ENCODE results near the gene LCN15. TPM values are rescaled to one million over a fixed set of nuclear protein-coding genes. Genes with fewer than 3 reads are reported as not detected.
"Not testable (repeated sequence)": the region's sequence is repeated elsewhere in the genome, so short reads cannot be mapped to it uniquely, and the experiment has no call there.

Gene LCN15
- total RNA-seq, 1 donor from 2014 or later, result 0.46 TPM

GRCh38 chr9:136796775-136797347 lies 32.5 kb upstream of the LCN15 start:
- intact Hi-C loops (cut with DNase I), result not testable (repeated sequence)

GRCh38 chr9:136796238-136796774 lies 32.0 kb upstream of the LCN15 start, which contains the start of gene CCDC183:
TSS of gene CCDC183 (plus strand) at chr9:136796338. CDS start at chr9:136796398, 60 bp downstream.
- DNase-seq (ENCODE audit: missing footprints) (no peak), ATAC-seq (no peak)
- intact Hi-C loops (cut with DNase I), result no loop called here

More at GRCh38 chr9:136796775-136797347, 32.5 kb upstream of the LCN15 start:
- not testable (repeated sequence) for ATAC-seq; DNase-seq (ENCODE audit: missing footprints)

- no peak for ATAC-seq
- intact Hi-C loops (cut with DNase I), result loop anchor here (5.0 kb wide), 1 partner anchor 427 kb away; the partner anchor contains the start of gene RNF208
- no peak for DNase-seq (ENCODE audit: missing footprints)
Measured at GRCh38 chr9:136795000-136795348, 30.7 kb upstream of the LCN15 start.

- intact Hi-C loops (cut with DNase I), result loop anchor here (5.0 kb wide), 1 partner anchor 428 kb away; the partner anchor contains the start of gene RNF208
- ATAC-seq, result no peak
- DNase-seq (ENCODE audit: missing footprints), result no peak
Measured at GRCh38 chr9:136794281-136794999, 30.1 kb upstream of the LCN15 start.

DNA sequence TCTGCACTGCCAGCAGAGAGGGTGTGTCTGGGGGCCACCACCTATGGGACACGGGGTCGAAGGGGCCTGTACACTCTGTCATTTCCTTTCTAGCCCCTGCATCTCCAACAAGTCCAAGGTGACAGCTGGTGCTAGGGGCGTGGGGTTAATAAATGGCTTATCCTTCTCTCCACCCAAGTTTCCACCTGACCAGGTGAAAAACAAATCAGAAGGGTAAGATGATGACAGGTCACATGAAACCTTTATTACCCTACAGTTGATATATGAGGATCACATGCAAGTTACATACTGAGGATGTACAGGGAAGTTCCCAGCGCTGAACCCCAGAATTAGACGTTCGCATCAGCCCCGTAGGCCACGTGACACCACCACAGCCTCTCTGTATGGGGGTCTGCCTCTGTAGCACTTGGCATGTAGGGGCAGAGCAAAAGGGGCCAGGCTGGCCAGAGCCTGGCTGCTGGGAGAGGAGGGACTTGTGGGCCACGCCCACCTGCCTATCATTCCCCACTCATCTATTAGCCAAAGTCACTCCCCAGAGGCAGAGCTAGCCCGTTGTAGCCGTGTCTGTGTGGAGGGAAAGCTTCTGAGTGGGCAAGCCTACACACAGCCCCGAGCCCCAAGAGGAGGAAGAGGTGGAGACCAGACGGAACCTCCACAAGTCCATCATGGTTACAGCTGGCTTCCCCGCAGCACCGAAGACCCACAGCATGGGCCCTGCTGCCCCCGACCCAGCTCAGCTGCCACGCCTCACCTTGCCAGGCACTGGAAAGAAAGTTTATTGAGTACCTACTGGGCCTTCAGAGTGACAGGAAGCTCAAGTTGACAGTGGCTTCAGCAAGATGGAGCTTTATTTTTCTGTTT lies 29.0 kb upstream of the LCN15 start:
- DNase-seq (ENCODE audit: missing footprints) (no peak), ATAC-seq (no peak)
- intact Hi-C loops (cut with DNase I), result loop anchor here (5.0 kb wide), 1 partner anchor 429 kb away; the partner anchor contains the start of gene RNF208

- intact Hi-C loops (cut with DNase I), result loop anchor here (5.0 kb wide), 1 partner anchor 430 kb away; the partner anchor contains the start of gene RNF208
- ATAC-seq (no peak), DNase-seq (ENCODE audit: missing footprints) (no peak)
Measured at GRCh38 chr9:136792321-136793085, 28.2 kb upstream of the LCN15 start.

- ATAC-seq (no peak), DNase-seq (ENCODE audit: missing footprints) (no peak)
- intact Hi-C loops (cut with DNase I), result loop anchor here (1.0 to 5.0 kb wide), 4 partner anchors 16 to 431 kb away; partner anchors contain the start of genes C8G, FBXW5, PHPT1 and RABL6
Measured at GRCh38 chr9:136791516-136792276, 27.4 kb upstream of the LCN15 start.

GRCh38 chr9:136790640-136791515 lies 26.6 kb upstream of the LCN15 start, which contains the start of gene TMEM141:
TSS of gene TMEM141 (plus strand) at chr9:136791344. CDS start at chr9:136791371, 27 bp downstream.
- ATAC-seq (peak; percentile 96), DNase-seq (ENCODE audit: missing footprints) (peak; percentile 100)
- intact Hi-C loops (cut with DNase I), result loop anchor here (1.0 to 5.0 kb wide), 4 partner anchors 16 to 431 kb away; partner anchors contain the start of genes C8G, FBXW5, PHPT1 and RABL6

DNA sequence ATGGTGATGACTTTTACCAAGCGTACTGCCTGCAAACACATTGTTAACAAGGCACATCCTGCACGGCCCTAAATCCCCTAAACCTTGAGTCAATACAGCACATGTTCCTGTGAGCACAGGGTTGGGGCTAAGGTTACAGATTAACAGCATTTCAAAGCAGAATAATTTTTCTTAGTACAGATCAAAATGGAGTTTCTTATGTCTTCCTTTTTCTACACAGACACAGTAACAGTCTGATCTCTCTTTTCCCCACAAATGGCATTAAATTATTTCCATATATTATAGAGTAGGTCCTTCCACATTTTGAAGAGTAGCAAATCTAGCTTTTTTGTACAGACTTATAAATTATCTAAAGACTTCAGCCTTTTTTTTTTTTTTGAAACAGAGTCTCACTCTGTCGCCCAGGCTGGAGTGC lies 25.2 kb upstream of the LCN15 start:
- DNase-seq (ENCODE audit: missing footprints) (no peak), ATAC-seq (no peak)
- intact Hi-C loops (cut with DNase I), result loop anchor here (10.0 kb wide), 1 partner anchor 275 kb away; no protein-coding TSS in a partner anchor

DNA sequence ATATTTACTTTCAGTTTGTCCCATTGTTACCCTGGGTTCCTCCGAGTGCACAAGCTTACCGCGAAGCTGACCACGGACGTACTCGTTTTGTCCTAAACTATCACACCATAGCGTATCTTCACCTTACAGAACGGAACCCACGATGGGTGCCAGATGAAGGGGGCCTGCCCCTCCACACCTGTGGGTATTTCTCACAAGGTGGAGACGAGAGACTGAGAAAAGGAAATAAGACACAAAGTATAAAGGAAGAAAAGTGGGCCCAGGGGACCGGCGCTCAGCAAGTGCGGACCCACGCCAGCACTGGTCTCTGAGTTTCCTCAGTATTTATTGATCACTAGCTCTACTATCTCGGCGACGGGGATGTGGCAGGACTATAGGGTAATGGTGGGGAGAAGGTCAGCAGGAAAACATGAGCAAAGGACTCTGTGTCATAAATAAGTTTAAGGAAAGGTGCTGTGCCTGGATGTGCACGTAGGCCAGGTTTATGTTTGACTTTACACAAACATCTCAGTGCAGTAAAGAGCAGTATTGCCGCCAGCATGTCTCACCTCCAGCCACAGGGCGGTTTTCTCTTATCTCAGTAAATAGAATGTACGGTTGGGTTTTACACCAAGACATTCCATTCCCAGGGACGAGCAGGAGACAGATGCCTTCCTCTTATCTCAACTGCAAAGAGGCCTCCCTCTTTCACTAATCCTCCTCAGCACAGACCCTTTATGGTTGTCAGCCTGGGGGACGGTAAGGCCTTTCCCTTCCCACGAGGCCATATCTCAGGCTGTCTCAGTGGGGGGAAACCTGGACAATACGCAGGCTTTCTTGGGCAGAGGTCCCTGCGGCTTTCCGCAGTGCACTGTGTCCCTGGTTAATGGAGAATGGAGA lies 24.6 kb upstream of the LCN15 start:
- intact Hi-C loops (cut with DNase I), result loop anchor here (10.0 kb wide), 1 partner anchor 276 kb away; no protein-coding TSS in a partner anchor
- ATAC-seq; DNase-seq (ENCODE audit: missing footprints): not testable (repeated sequence)

GRCh38 chr9:136787690-136788400 lies 23.5 kb upstream of the LCN15 start:
- ATAC-seq (no peak), DNase-seq (ENCODE audit: missing footprints) (peak; percentile 86)
- intact Hi-C loops (cut with DNase I), result loop anchor here (2.0 to 10.0 kb wide), 2 partner anchors 247 to 277 kb away; no protein-coding TSS in a partner anchor

DNA sequence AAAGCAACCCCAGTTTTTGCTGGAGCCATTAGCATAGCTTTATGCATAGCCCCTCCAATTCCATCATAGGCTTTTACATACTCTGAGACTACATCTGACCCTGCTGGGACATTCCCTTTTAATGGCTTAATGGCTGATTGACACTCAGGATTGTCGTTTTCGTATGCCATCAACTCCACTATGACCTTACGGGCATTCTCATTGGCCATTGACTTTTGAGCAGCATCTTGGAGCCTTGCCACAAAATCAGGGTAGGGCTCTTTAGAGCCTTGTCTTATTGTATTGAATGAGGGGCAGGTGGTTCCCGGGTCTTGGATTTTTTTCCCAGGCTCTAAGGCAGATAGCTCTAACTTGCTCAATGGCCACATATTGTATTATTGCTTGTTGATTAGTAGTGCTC lies 22.7 kb upstream of the LCN15 start:
- ATAC-seq; DNase-seq (ENCODE audit: missing footprints): not testable (repeated sequence)
- intact Hi-C loops (cut with DNase I), result loop anchor here (2.0 to 10.0 kb wide), 2 partner anchors 248 to 278 kb away; no protein-coding TSS in a partner anchor

DNA sequence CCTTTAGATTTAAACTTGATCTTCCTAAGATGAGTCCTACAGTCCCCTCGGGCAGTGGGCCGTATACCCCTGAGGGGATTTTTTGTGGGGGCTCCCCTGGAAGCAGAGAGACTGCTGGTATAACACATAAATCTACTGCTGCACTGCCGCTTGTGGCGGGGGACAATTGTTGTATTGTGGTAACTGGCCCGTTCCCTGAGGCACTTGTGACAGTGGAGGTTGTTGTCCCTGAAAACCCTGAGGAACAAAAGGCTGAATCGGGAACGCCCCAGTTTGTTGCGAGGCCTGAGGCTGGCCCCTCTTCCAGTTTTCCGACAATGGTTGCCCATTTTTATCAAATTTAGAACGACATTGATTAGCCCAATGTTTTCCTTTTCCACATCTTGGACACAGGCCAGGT lies 22.1 kb upstream of the LCN15 start:
- intact Hi-C loops (cut with DNase I), result loop anchor here (2.0 to 10.0 kb wide), 2 partner anchors 248 to 278 kb away; no protein-coding TSS in a partner anchor
- DNase-seq (ENCODE audit: missing footprints) (no peak), ATAC-seq (no peak)

All from Right ventricle myocardium inferior (tissue), 1 donor.